GM19395 (cell line): ENCODE measurements around the gene SEC14L5.

Experiments
- ATAC-seq: cut with Tn5 transposase; IDR thresholded peaks from one replicate; pipeline ENCODE4 v1.9.1; 2021; ENCODE audit warnings: mild to moderate bottlenecking, moderate library complexity; ENCODE audit not compliant: unreplicated experiment

Gene SEC14L5

DNA sequence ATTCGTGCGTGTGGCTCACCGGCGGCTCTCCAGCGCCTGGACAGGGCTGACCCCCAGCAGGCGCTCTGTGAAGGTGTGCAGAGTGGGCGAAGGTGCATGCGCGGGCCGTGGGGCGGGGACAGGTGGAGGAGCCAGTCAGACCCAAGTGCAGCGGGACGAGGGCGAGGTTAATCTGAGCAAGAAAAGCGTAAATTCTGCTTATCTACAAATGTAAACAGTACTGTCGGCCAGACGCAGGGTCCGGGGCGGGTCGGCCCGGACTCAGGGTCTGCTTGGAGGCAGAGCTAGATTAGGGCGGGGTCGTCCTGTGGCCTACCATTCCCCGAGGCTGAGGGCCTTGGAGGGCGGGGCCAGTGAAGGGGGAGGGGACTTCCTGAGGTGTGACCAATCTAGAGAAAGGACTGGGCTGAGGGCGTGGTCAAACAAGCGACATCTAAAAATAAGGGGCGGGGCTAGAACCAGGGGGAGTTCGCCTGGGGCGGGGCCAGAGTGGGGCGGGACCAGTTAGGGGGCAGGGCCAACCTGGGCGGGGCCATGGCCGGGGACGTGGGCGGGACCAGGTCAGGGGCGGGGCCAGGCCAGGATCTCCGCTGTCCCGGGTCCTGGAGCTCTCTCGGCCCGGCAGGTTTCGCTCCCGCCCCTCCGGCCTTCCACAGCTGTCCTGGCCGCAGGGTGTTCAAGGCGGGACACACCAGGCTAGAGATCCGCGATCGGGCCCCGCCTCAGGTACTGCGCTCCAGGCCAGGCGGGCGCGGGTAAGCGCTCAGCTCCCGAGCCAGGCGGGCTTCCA is at the start of gene SEC14L5:
Gene SEC14L5, plus strand, starts transcription at position 611 of the 790 bp plus-strand sequence. CDS start 994 bp downstream, outside the sequence.
- peak; percentile 74 for ATAC-seq

DNA sequence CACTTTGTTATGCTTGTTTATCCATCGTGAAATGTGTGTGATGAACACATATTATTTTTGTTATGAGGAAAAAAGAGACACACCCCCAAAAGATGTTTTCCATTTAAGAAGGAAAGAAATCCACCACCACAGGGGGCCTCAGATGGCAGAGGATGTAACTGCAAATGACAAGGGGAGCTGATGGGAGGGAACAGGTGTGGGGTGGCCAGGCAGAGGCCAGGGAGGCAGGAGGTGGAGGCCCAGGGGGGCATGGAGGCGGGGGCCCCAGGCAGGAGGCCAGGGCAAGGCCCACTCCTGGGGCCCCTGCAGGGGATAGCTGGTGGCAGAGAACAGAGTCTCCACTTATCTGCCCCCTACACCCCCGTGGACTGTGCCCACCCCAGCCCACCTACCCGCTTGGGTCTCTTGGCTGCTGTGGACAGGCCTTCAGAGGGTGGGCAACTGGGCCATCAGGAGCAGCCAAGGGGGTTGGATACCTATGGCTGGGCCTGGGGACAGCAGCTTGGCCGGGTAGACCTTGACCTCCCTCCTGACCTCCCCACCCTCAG is 49.2 kb upstream of the SEC14L5 start:
- no peak for ATAC-seq

DNA sequence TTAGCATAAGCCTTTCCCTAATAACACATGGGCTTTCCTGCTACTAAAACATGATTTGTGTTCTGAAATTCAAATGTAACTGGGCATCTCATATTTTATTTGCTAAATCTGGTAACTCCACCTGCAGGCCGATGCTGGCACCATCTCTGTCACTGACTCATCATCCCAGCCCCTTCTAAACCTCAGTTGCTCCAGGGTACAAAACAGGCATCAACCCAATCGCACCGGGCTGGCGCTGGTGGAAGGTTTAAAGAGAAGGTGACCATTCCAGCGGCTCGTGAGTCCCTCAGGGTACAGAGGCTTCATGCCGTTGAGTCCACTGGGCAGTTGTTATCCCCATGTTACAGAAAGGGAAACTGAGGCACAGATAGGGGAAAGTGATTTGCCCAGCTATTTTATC is 48.3 kb upstream of the SEC14L5 start:
- ATAC-seq: no peak

DNA sequence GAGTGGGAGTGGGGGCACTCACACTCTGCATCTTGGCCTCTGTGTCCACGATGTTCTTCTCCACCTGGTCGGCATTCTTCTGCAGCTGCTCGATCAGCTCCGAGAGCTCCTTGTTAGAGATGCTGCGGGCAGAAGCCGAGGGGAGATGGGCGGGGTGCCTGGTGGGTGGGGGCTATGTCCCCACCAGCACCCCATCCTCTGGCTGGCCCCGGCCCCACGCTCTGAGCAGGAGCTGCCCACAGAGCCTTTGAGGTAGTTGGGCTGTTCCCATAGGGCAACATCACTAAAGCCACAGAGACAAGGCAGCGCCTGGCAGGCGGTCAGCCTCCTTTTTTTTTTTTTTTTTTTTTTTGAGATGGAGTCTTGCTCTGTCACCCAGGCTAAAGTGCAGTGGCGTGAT is 47.3 kb upstream of the SEC14L5 start:
- no peak for ATAC-seq

DNA sequence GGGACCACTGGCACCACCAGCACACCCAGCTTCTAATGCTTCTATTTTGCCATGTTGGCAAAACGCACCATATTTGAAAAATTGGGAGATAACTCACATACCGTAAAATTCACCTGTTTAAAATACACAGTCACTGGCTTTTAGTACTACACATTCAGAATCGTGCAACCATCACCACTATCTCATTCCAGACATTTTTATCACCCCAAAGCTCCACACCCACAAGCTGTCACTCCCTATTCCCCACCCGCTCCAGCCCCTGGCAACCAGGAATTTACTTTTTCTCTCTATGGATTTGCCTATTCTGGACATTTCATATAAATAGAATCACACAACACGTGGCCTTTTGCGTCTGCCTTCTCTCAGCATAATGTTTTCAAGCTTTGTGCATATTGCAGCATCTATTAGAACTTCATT is 46.2 kb upstream of the SEC14L5 start:
- no peak for ATAC-seq

DNA sequence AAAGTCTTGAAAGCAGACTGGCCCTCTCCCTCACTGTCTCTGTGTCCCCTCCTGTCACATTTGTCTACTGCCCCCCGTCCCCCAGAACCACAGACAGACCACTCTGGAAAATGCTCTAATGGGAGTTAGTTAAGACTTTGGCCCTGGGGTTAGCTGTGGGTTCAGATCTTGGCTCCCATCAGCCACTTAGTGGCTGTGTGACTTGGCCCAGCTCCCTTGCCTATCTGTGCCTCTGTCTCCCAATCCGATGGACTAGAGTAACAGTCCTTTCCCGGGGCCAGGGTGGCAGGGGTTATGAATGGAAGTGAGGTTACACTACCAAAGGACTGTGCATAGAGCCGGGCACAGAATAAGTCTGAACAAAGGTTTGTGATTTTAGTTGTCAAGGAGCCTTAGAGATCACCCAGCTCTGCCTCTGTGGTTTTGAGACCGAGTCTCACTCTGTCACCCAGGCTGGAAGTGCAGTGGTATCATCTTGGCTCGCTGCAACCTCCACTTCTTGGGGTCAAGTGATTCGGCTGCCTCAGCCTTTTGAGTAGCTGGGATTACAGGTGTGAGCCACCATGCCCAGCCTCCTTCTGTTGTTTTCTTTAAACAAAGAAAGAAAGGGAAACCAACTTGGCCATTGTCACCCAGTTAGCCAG is 44.9 kb upstream of the SEC14L5 start:
- ATAC-seq: no peak

DNA sequence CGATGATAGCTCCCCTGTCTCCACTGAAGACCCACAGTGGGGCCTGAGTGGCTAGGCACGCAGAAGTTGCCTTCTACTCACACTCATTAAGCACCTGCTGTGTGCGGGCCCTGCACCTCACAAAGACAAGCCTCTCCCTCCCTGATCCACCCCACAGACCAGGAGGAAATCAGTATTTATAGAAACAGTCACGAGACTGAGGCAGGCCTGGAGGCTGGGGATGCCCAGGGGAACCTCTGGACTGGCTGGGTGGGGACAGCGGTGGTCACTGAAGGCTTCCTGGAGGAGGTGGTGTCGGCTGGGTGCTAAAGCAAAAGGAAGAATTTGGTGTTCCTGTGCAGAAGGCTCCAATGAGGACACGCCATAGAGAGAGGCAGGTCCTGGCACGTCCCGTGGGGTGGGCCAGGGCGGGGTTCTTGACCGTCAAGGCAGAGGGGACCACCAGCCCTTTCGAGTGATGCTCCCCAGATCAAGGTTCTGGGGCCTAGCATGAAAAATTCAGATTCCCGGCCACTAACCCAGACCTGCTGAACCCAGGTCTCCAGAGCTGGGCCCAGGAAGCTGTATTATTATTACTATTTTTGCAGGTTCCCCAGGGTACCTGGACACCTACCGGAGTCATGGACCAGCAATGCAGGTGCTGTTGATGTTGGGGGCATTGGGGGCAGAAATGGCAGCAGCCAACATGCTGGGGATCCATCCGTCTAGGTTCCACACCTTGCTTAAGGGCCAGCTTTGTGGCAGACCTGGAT is 44.2 kb upstream of the SEC14L5 start:
- ATAC-seq: no peak

DNA sequence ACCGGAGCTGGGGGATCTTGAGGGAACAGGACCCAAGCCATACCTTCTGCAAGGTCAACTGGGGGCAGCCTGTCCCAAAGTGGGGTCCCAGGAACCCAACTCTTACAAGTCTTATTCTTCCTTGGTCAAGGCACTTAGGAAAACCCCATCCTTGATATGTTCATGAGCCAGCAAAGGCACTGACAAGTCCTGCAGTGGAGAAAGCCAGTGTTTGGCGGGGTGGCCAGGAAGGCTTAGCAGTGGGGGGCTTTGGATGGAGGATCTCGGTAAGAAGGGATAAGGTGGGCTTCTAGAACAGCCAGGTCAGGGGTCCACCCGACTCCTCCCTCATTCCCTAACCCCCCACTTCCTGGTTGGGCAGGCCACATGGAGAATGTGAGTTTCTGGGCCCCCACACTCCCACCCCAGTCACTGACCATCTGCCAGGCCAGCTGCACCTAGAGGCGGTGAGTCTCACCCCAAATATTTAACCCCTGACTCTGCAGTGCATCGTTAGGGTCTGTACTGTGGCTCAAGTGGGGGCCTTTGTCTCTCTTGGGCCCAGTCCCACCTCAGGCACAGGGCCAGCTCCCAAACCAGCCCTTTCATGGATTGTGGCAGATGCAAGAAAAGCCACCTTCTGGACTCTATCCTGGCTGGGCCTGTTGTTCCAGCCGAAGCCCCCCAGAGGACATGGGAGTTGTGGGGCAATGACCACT is 43.5 kb upstream of the SEC14L5 start:
- no peak for ATAC-seq

DNA sequence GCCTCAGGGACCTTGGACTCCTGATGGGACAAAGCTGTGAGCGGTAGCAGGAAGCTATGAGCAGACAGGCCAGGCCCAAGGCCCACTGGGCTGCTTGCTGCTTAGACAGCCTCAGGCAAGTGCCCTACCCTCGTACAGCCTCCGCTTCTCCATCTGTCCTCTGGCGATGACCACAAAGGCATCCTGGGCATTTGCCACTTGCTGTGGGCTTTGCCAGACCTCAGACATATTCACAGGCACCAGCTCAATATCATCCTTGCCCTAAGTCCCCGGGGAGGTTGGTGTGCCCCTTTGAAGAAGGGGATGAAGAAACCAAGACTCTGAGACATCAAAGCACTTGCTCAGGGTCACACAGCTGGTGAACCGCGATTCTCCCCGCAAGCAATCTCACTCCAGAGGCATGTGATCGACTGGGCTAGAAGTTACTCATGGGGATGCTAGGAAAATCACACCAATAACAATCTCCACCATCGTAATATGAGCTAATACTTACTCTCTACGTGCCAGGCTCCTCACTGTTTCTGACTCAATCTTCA is 42.8 kb upstream of the SEC14L5 start:
- no peak for ATAC-seq

DNA sequence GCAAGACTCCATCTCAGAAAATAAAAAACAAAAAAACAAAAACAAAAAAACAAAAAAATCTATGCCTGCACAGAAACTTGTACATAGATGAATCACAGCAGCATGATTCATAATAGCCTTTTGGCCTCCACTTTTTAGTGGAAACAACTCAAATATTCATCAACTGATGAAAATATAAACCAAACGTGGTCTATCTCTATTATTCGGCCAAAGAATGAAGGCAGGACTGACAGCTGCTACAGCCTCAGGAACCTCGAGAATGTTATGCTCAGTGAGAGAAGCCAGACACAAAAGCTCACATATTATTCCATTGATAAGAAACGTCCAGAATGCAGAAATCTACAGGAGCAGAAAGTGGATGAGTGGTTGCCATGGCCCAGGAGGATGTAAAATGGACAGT is 41.0 kb upstream of the SEC14L5 start:
- ATAC-seq: no peak

DNA sequence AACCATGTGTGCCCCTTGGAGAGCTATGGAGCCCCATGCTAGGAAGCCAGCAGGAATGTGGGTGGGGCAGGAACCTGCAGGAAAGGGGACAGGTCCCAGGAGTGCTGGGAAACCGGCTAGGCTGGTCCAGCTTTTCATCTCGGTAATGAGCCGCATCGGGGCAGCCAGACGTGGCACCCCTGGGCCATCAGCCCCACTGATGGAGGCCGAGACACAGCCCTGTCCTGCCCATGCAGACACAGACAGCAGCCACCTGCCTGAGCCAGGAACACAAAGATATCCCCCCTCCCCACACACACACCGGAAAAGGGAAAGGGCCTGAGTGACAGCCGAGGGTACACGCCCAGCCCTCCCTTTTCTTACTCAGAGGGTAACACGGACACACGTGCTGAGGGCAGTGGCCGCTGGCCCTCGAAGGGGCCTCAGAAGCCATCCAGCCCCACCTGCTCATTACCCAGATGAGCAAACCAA is 39.3 kb upstream of the SEC14L5 start:
- ATAC-seq: no peak

DNA sequence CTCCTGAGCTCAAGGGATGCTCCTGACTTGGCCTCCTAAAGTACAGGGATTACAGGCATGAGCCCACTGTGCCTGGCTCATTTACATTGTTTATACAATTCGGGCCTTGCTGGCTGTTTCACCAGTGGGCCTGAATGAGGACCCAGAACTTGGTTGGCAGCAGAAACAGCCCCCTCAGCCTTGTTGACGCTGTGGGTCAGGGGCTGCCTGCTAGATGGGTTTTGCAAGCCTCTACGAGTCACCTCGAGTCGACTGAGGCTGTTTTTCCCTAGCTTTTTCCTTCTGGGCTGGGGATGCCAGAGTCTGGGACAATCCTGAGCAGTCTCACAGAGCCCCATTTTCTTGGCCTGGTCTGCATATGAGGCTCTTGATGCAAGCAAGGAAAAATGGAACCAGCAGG is 37.3 kb upstream of the SEC14L5 start:
- no peak for ATAC-seq

DNA sequence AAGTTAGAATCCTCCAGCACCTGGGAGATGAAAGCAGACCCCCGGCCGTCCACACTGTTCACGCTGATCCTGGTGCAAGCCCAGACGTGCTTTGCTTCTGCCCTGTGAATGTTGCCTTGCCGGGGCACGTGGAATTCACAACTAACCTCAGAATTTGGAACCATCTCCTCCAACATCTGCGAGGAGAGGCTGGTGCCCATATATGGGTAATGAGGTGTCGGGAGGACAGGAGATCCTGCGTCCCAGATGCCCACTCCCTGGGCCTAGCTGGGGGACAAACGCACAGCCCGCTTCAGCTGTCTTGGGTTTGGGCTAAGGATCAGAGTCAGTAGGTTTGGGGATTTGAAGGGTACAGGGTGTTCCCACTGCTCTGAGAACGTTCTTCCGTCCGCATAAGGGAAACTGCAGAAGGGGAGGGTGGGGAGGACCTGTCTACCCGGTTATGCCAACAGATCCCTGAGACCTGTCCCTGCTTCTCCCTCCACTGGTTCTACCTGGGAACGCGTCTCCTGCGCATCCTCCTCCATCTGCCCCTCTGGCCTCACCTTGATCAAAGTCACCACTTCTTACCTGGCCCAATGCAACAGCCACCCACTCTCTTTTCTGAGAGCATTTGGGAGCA is 35.3 kb upstream of the SEC14L5 start:
- ATAC-seq: no peak

DNA sequence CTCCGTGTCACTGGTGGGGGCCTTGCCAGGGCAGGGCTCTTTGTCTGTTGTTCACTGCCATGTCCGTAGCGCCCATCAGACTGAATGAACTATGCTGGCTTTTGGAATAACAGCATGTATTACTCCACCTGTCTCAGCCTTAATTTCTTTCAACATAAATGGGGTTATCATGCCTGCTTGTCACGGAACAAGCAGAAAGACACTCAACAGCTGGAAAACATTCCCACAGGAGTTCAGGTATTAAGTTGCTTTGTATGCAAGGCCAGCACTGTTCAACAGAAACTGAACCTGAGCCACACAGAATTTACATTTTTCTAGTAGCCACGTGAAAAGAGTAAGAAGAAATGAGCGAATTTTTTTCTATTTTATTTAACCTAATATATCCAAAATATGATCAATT is 34.3 kb upstream of the SEC14L5 start:
- no peak for ATAC-seq

DNA sequence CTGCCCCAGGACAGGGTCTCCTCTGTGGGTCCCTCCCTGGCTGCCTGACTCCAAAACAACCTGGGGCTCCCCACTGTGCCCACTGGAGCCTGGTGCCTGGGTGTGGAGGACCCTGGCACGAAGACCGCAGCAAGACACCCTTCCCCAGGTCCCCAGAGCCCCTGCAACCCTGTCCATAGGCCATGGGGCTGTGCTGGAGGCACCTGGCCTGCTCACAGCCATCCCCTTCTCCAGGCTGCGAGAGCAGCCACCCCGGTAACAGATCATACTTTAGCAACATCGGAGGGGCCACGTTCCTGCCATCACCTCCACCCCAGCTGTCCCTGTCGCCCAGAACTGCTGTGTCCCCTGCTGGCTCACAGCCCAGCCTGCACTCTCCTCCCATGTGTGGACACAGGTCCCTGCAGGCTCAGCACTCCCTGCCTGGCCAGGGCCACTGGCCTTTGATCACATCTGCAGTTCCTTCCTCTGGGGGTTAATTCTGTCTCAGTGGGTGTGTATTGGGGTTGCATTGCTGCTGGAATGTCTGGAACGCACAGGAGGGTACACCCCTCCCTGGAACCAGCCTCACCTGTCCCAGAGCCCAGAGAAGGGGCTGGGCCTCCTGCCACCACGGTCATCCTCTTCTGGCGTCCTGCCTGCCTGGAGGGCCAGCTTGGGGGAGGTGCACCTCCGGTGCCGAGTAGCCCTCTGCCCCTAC is 33.4 kb upstream of the SEC14L5 start:
- ATAC-seq: no peak

DNA sequence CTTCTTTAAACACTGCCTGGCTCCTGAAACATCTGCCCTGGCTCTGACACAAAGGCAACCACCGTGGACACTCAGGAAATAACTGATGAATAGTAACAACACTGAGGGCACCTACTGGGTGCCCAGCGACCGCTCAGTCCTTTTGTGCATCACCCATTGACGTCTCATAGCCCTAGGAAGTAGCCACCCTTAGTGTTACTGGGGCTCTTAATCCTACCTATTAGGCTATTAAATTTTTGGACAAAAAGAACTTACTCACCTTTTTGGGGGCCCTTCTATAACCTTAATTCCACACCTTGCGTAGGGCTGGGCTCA is 32.9 kb upstream of the SEC14L5 start:
- ATAC-seq: no peak

DNA sequence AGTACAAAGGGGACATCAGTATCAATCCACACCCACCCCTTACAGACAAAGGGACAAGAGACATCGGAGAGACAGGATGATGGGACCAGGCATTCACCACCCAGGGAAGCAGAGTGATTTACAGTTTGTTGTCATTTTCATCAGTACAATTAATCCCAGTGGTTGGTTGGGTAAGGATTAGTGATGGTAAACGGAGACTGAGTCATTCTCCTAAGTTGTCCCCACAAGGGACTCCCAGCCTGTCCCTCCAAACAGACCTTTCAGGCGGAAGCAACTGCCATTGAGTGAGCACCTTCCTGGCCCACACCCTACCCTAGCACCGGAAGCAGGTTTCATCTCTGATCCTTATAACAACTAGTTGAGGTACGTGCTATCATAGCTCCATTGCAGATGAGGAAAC is 32.3 kb upstream of the SEC14L5 start:
- ATAC-seq: no peak

DNA sequence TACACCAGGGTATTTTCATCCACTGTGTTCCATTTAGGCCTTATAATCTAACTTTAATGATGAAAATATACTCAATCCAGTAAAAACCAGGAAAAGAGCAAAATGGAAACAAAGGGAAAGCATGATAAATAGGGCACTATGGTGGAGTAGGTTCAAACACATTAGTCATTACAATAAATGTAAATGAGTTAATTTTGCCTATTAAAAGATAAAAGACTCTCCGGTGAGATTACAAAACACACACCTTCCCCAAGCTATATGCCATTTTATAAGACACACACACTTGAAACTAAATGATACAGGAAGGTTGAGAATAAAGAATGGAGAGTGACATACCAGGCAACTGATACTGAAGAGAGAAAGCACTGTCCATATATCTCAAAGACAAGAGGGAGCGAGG is 31.2 kb upstream of the SEC14L5 start:
- ATAC-seq: no peak

DNA sequence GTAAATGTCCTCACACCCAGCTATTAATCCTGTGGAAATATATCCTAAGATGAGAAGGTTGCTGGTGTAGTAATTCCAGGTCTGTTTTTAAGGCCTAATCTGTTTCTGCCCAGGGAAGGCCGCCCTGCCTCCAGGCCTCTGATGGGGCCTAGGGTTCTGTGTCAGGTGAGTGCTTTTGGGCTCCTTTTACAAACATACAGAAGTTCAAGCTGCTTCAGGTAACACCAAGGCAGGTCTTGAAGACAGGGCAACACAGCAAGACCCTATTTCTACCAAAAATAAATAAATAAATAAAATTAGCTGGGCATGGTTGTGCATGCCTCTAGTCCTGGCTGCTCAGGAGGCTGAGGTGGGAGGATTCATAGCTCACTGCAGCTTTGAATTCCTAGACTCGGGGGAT is 30.5 kb upstream of the SEC14L5 start:
- ATAC-seq: no peak

DNA sequence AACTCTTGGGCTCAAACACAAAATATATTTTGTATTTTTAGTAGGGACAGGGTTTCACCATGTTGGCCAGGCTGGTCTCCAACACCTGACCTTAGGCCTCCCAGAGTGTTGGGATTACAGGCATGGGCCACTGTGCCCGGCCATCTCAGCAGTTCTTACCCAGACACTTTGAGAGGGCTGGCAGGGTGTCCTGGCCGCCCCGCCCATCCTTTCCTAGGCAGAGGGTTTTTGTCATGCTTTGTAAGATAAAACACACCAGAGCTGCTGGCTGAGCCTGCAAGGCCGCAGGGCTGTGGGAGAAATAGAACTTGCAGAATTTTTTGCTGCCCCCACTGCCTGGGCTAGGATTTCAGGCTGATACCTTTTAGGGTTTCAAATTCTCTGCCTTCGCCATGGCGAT is 29.9 kb upstream of the SEC14L5 start:
- no peak for ATAC-seq
